Retinal pigment epithelial cell (primary cell): ENCODE data around the gene GAB2.

Experiments used
- DNase-seq: peaks from one replicate; pipeline ENCODE4 v3.0.0-alpha.2; 2010; ENCODE audit warnings: low read depth
- H3K4me3 ChIP-seq: 2 replicates; pipeline ENCODE4 v1.5.1; 2011; ENCODE audit warnings: mild to moderate bottlenecking, low read length, control low read depth, moderate library complexity
- CTCF ChIP-seq: conservative IDR thresholded peaks from 2 replicates; pipeline ENCODE4 v1.5.1; 2011; ENCODE audit warnings: low read depth, low read length, control low read depth, inconsistent platforms

GAB2 gene

GRCh38 chr11:78250099-78250498 is 167.5 kb downstream of the GAB2 start:
- TF ChIP-seq CTCF: no peak
- DNase-seq: no peak

GRCh38 chr11:78248903-78249302 is 168.7 kb downstream of the GAB2 start:
- no peak for TF ChIP-seq CTCF
- H3K4me3 ChIP-seq: no peak overlapping the region
- no peak for DNase-seq

More at GRCh38 chr11:78250099-78250498, 167.5 kb downstream of the GAB2 start:
- H3K4me3 ChIP-seq: no peak overlapping the region

DNA sequence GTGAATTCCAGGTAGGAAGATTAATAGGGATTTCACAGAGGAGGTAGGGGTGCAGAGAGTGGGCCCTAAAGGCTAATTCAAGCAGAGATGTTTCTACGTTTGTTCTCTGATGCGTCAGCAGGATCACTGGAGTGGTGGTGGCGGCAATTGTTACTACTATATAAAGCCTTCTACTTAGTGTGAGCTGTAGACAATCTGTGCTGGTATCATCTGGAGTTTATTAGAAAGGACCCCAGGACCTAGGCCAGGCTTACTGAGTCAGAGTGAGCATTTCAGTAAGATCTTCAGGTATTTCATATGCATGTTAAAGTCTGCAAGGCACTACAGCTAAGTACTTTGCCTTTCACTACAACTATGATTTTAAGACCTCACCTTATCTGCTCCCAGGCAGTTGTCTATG is 169.4 kb downstream of the GAB2 start:
- no peak for DNase-seq
- TF ChIP-seq CTCF: no peak
- H3K4me3 ChIP-seq: no peak overlapping the region

- TF ChIP-seq CTCF: no peak
- no peak overlapping the region for H3K4me3 ChIP-seq
- DNase-seq: no peak
These were observed 172.9 kb downstream of the GAB2 start for GRCh38 chr11:78244546-78245255.

DNA sequence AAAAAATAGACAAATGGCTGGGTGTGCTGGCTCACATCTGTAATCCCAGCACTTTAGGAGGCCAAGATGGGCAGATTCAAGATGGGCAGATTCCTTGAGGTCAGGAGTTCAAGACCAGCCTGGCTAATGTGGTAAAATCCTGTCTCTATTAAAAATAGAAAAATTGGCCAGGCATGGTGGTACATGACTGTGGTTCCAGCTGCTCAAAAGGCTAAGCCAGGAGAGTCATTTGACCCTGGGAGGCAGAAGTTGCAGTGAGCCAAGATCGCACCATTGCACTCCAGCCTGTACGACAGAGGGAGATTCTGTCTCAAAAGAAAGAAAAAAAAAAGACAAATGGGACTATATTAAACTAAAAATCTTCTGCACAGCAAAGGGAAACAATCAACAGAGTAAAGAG is 173.5 kb downstream of the GAB2 start:
- no peak for TF ChIP-seq CTCF
- no peak overlapping the region for H3K4me3 ChIP-seq
- DNase-seq: no peak

DNA sequence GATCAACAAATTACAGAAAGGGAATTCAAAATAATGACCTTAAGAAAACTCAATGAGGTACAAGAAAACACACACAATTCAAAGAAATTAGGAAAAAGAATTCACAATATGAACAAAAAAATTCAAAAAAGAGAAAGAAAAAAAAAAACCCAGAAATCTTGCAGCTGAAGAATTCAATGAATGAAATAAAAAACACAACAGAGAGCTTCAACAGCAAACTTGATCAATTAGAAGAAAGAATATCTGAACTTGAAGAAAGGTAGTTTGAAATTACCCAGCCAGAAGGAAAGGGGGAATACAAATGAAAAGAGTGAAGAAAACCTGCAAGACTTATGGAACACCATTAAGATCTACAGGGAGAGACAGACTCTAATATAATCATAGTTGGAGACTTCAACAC is 176.1 kb downstream of the GAB2 start:
- no peak overlapping the region for H3K4me3 ChIP-seq
- no peak for TF ChIP-seq CTCF
- DNase-seq: no peak

DNA sequence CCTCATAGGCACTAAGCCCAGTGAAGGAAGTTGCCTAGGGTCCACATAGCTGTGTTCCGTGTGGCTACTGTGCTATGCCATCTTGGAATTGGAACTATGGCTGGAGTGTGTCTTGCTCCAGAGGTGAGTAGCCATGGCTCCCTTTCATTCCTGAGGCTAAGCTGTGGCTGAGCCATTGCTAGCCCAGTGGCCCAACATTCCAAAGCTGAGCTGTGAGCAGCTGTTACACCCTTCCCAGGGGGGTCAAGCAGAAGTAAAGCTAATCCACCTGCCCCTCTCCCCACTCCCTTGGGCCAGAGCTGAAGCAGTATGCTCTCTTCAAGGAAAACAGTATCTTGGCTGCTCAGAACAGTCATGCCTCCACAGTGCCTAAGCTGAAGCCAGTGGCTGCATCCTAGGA is 177.8 kb downstream of the GAB2 start:
- no peak for DNase-seq
- TF ChIP-seq CTCF: no peak
- H3K4me3 ChIP-seq: no peak overlapping the region
